ENCODE data around the gene EFNA4. TPM values are rescaled to one million over a fixed set of nuclear protein-coding genes. Genes with fewer than 3 reads are reported as not detected.

Gene EFNA4
- total and polyA plus RNA-seq, 2 of the 8 experiments (the other 6 are each of a cell fraction or from before 2014, with no cell fraction given) = 21.9 to 23.9 TPM

- no peak for DNase-seq (ENCODE audit: low read depth in 1 of 2, low spot score in 2 of 2)
- POLR2A ChIA-PET (ENCODE audit: partially characterized antibody) = interaction anchor here (0.7 to 7.4 kb wide), 7 partner anchors 9 to 63 kb away, joined by 3 to 60 read pairs (median 3); partner anchors contain the start of genes DCST1, DCST2 and FLAD1
- Histone ChIP-seq H2AK5ac (ENCODE audit: low read depth, low read length) (0 out of 2 replicates have a peak overlapping the region, but pooled peaks have one; percentile 75), H3K27me3 (replicated peaks in 1 of 4; ENCODE audit: control insufficient read depth in 3 of 4, extremely low read depth in 1 of 4, insufficient read depth in 3 of 4, low read length in 3 of 4) (peaks cover 0 to 3% (median under 1%) of the 10 kb centered on the region in 4 experiments; a peak in 1 of 7 replicates), H2BK15ac (ENCODE audit: low read length) (no peak overlapping the region), H4K8ac (ENCODE audit: extremely low read depth, insufficient read depth, low read length) (no peak overlapping the region), H2AFZ (ENCODE audit: low read length) (no peak overlapping the region), H3K79me1 (ENCODE audit: low read depth, low read length) (no peaks in the 10 kb centered on the region), H3K23ac (ENCODE audit: insufficient read length) (no peak overlapping the region), H4K5ac (ENCODE audit: insufficient read length, low read depth, low read length) (no peak overlapping the region), H3K27ac (ENCODE audit: low read depth, low read length) (no peak overlapping the region), H3K36me3 (ENCODE audit: control insufficient read depth in 2 of 4, insufficient read depth in 4 of 4, low read length in 3 of 4) (no peaks in the 10 kb centered on the region), H2BK20ac (ENCODE audit: low read length) (no peak overlapping the region), H3K4ac (replicated peaks; ENCODE audit: insufficient read length, low read depth, low read length) (no peak overlapping the region), H3K4me3 (ENCODE audit: extremely low read depth in 1 of 4, insufficient read depth in 2 of 4, low read depth in 3 of 4, low read length in 4 of 4) (no peak overlapping the region), H3K9me3 (ENCODE audit: insufficient read depth in 2 of 2, low read depth in 1 of 2, low read length in 1 of 2) (no peaks in the 10 kb centered on the region), H2BK120ac (replicated peaks; ENCODE audit: low read depth, low read length) (no peak overlapping the region), H4K91ac (replicated peaks; ENCODE audit: insufficient read length, low read length) (no peak overlapping the region), H3K4me2 (ENCODE audit: insufficient read depth in 1 of 2, low read depth in 2 of 2, low read length in 2 of 2) (no peak overlapping the region), H4K20me1 (replicated peaks in 1 of 2; ENCODE audit: control insufficient read depth in 1 of 2, insufficient read depth in 2 of 2, low read length in 2 of 2) (no peaks in the 10 kb centered on the region), H3K14ac (ENCODE audit: insufficient read length) (no peak overlapping the region), H3K18ac (ENCODE audit: extremely low read depth, low read length) (no peak overlapping the region), H3K23me2 (ENCODE audit: low read depth, low read length) (no peaks in the 10 kb centered on the region), H3K56ac (replicated peaks; ENCODE audit: insufficient read length, low read depth, low read length) (no peak overlapping the region), H3K9ac (replicated peaks in 1 of 4; ENCODE audit: extremely low read depth in 1 of 4, low read depth in 3 of 4, low read length in 3 of 4) (no peak overlapping the region), H2BK5ac (ENCODE audit: low read depth, low read length) (no peak overlapping the region), H3K79me2 (ENCODE audit: control insufficient read depth in 1 of 2, insufficient read depth in 2 of 2, low read length in 2 of 2) (no peaks in the 10 kb centered on the region), H3K4me1 (replicated peaks in 1 of 4; ENCODE audit: control insufficient read depth in 3 of 4, insufficient read depth in 4 of 4, low read length in 3 of 4) (peaks cover 0 to 5% (median 0%) of the 10 kb centered on the region in 4 experiments; a peak in 3 of 7 replicates), H2BK12ac (ENCODE audit: low read depth, low read length) (no peak overlapping the region)
- whole genome bisulfite sequencing, 2 experiments (ENCODE audit: extremely low coverage in 1 of 2, insufficient coverage in 1 of 2, insufficient read length in 1 of 2, insufficient replicate concordance in 2 of 2, low coverage in 1 of 2, low lambda C conversion rate in 2 of 2, missing lambda C conversion rate in 1 of 2) = 82% methylated on average over 5 of the region's 5 CpGs; no CpG with 5 or more reads in 1 of the 2 experiments
- CTCF ChIA-PET (ENCODE audit: partially characterized antibody) = interaction anchor here (1.2 to 18.6 kb wide), 5 partner anchors 8 to 62 kb away, joined by 3 to 354 read pairs (median 130); partner anchors contain the start of genes ADAM15, EFNA4, LENEP and ZBTB7B
- no peak for TF ChIP-seq NRF1 (IDR thresholded peaks at IDR 0.05; ENCODE audit: low read depth, low read length)
- TF ChIP-seq TAF1 (IDR thresholded peaks at IDR 0.05; ENCODE audit: low read depth, low read length) = no peak
- FAIRE-seq = no peak
Observed at GRCh38 chr1:155023627-155024026, 39.9 kb upstream of the EFNA4 start.

Data from H1 (cell line).